Daoy (cell line): ENCODE measurements around the gene NQO1. TPM values are rescaled to one million over a fixed set of nuclear protein-coding genes. Genes with fewer than 3 reads are reported as not detected.
"Not testable (repeated sequence)": the region's sequence is repeated elsewhere in the genome, so short reads cannot be mapped to it uniquely, and the experiment has no call there.

Experiments
- DNase-seq: peaks from one replicate; pipeline ENCODE4 v3.0.0-alpha.2; 2015; ENCODE audit warnings: low read depth
- total RNA-seq: library from RNA; depleted of rRNA; stranded (reverse); fragments of >200 nt; shearing (Covaris generic); gene quantifications from 2 replicates; pipeline ENCODE4 v1.2.3, GENCODE V29; 2014; rRNA removed

NQO1 gene
- 67.3 and 85.4 TPM in 2 replicates for total RNA-seq

- peak; percentile 98 for DNase-seq
These were observed at the start of gene NQO1 for GRCh38 chr16:69726313-69727060. Gene NQO1, minus strand, starts transcription at chr16:69726560. Its CDS starts 121 bp downstream, at chr16:69726439.

GRCh38 chr16:69775563-69775962 is 49.2 kb upstream of the NQO1 start:
- no peak for DNase-seq

- DNase-seq = no peak
These were observed 47.0 kb upstream of the NQO1 start for GRCh38 chr16:69773260-69773947.

- no peak for DNase-seq
These were observed 45.2 kb upstream of the NQO1 start for GRCh38 chr16:69771651-69771967.

- DNase-seq = no peak
These were observed 43.0 kb upstream of the NQO1 start for GRCh38 chr16:69769404-69769803.

- DNase-seq = no peak
These were observed 42.3 kb upstream of the NQO1 start for GRCh38 chr16:69768666-69769065.

GRCh38 chr16:69767459-69768229 is 41.3 kb upstream of the NQO1 start:
- DNase-seq = no peak

GRCh38 chr16:69763599-69763942 is 37.2 kb upstream of the NQO1 start:
- no peak for DNase-seq

- peak; percentile 9 for DNase-seq
These were observed 36.6 kb upstream of the NQO1 start for GRCh38 chr16:69762814-69763598.

GRCh38 chr16:69761983-69762813 is 35.8 kb upstream of the NQO1 start, which contains the start of gene WWP2:
Gene WWP2, plus strand, starts transcription at chr16:69762332. Its CDS starts 24,679 bp downstream, at chr16:69787011.
- peak; percentile 82 for DNase-seq

- DNase-seq = not testable (repeated sequence)
These were observed 31.0 kb upstream of the NQO1 start for GRCh38 chr16:69757375-69757774.

- no peak for DNase-seq
These were observed 30.3 kb upstream of the NQO1 start for GRCh38 chr16:69756705-69757104.

- peak; percentile 97 for DNase-seq
These were observed 28.3 kb upstream of the NQO1 start, which contains the start of gene NOB1 for GRCh38 chr16:69754469-69755310. Gene NOB1, minus strand, starts transcription at chr16:69754926. Its CDS starts 16 bp downstream, at chr16:69754910.

GRCh38 chr16:69754143-69754468 is 27.7 kb upstream of the NQO1 start:
- no peak for DNase-seq

- DNase-seq = no peak
These were observed 22.5 kb upstream of the NQO1 start for GRCh38 chr16:69748694-69749345.

GRCh38 chr16:69747115-69747514 is 20.8 kb upstream of the NQO1 start:
- no peak for DNase-seq

GRCh38 chr16:69745959-69746358 is 19.6 kb upstream of the NQO1 start:
- no peak for DNase-seq

GRCh38 chr16:69745232-69745612 is 18.9 kb upstream of the NQO1 start:
- no peak for DNase-seq
